OCI-LY3 (cell line): ENCODE data around the gene ECE1.

ENCODE experiments used
- CTCF ChIP-seq: fragments of 200-600, 300-600 bp; sonication (generic); IDR thresholded peaks from 2 replicates; pipeline ENCODE4 v1.5.1; 2014; ENCODE audit warnings: antibody characterized with exemption, low read length, low read depth
- EZH2phosphoT487 ChIP-seq: fragments of 200-600 bp; shearing (Covaris generic); IDR thresholded peaks from 2 replicates; pipeline ENCODE4 v1.6.1; 2018; ENCODE audit warnings: antibody characterized with exemption, mixed run types, low read depth

GRCh38 chr1:21287905-21288514, 2.3 kb downstream of the ECE1 start:
- TF ChIP-seq CTCF, result no peak
- no peak for TF ChIP-seq EZH2phosphoT487
